GM23338 (cell line): ENCODE results near the gene NOSTRIN. TPM values are rescaled to one million over a fixed set of nuclear protein-coding genes. Genes with fewer than 3 reads are reported as not detected.

Experiments
- ATAC-seq: fragments of 200-7000 bp; cut with Tn5 transposase; 3 replicates; pipeline ENCODE4 v1.9.1; 2020
- DNase-seq: peaks from one replicate; pipeline ENCODE4 v3.0.0-alpha.2; 2015; ENCODE audit warnings: low spot score
- H2AFZ ChIP-seq: fragments of 200-600 bp; sonication (generic); 2 replicates; pipeline ENCODE4 v1.8.0; 2016; ENCODE audit warnings: antibody characterized with exemption, mild to moderate bottlenecking, moderate library complexity
- H3F3A ChIP-seq: fragments of 200-600 bp; sonication (generic); replicated peaks from 2 replicates; pipeline ENCODE4 v1.8.0; 2017; ENCODE audit warnings: antibody characterized with exemption, mixed run types, low read depth
- H3K27ac ChIP-seq: fragments of 200-600 bp; sonication (generic); 2 replicates; pipeline ENCODE4 v1.6.1; 2016; ENCODE audit warnings: low read depth
- H3K27me3 ChIP-seq: fragments of 200-600 bp; sonication (generic); 2 replicates; pipeline ENCODE4 v1.8.0; 2016; ENCODE audit warnings: mild to moderate bottlenecking, mixed run types, moderate library complexity; ENCODE audit not compliant: insufficient read depth
- H3K36me3 ChIP-seq: fragments of 200-600 bp; sonication (generic); 2 replicates; pipeline ENCODE4 v1.8.0; 2016; ENCODE audit warnings: mild to moderate bottlenecking; ENCODE audit not compliant: insufficient read depth
- H3K4me1 ChIP-seq: fragments of 200-600 bp; sonication (generic); 2 replicates; pipeline ENCODE4 v1.8.0; 2016; ENCODE audit warnings: mild to moderate bottlenecking, moderate library complexity; ENCODE audit not compliant: insufficient read depth
- H3K4me2 ChIP-seq: fragments of 200-600 bp; sonication (generic); 2 replicates; pipeline ENCODE4 v1.7.1; 2017; ENCODE audit warnings: mixed run types
- H3K4me3 ChIP-seq: fragments of 200-600 bp; sonication (generic); 2 replicates; pipeline ENCODE4 v1.6.1; 2016; ENCODE audit warnings: mixed run types
- H3K79me2 ChIP-seq: fragments of 200-600 bp; sonication (generic); replicated peaks from 2 replicates; pipeline ENCODE4 v1.8.0; 2017; ENCODE audit warnings: mild to moderate bottlenecking; ENCODE audit not compliant: insufficient read depth
- H3K9me2 ChIP-seq: fragments of 200-600 bp; sonication (generic); 2 replicates; pipeline ENCODE4 v1.8.0; 2017; ENCODE audit not compliant: insufficient read depth
- H4K20me1 ChIP-seq: fragments of 200-600 bp; sonication (generic); replicated peaks from 2 replicates; pipeline ENCODE4 v1.8.0; 2017; ENCODE audit warnings: mild to moderate bottlenecking; ENCODE audit not compliant: insufficient read depth
- H3K27ac Mint-ChIP-seq: 2 replicates; pipeline ENCODE4 v1.8.0; 2020; ENCODE audit warnings: inconsistent platforms, mild to moderate bottlenecking, moderate library complexity, mixed read lengths
- H3K27me3 Mint-ChIP-seq: 3 replicates; pipeline ENCODE4 v1.8.0; 2022; ENCODE audit warnings: low read depth, mild to moderate bottlenecking, moderate library complexity, mixed read lengths, inconsistent platforms; ENCODE audit not compliant: insufficient read depth, poor library complexity
- H3K36me3 Mint-ChIP-seq: 3 replicates; pipeline ENCODE4 v1.8.0; 2021; ENCODE audit warnings: low read depth, mild to moderate bottlenecking, inconsistent platforms, moderate library complexity, mixed read lengths
- H3K4me1 Mint-ChIP-seq: 3 replicates; pipeline ENCODE4 v1.8.0; 2020; ENCODE audit warnings: mild to moderate bottlenecking, inconsistent platforms, mixed read lengths
- H3K4me3 Mint-ChIP-seq: 3 replicates; pipeline ENCODE4 v1.8.0; 2021; ENCODE audit warnings: moderate library complexity, mild to moderate bottlenecking, inconsistent platforms, mixed read lengths
- H3K9me3 Mint-ChIP-seq: 3 replicates; pipeline ENCODE4 v1.8.0; 2020; ENCODE audit warnings: moderate library complexity, mild to moderate bottlenecking, inconsistent platforms, mixed read lengths
- CREB1 ChIP-seq: fragments of 250-450 bp; sonication (Bioruptor Pico); IDR thresholded peaks from 2 replicates; pipeline ENCODE4 v1.5.0; 2020; ENCODE audit warnings: low read depth, mild to moderate bottlenecking, moderate library complexity
- EZH2 ChIP-seq: fragments of 200-600 bp; sonication (generic); IDR thresholded peaks from one replicate; pipeline ENCODE4 v1.8.0; 2017; ENCODE audit warnings: antibody characterized with exemption, mild to moderate bottlenecking, low read depth; ENCODE audit not compliant: unreplicated experiment
- POLR2AphosphoS5 ChIP-seq: IDR thresholded peaks from 2 replicates; pipeline ENCODE4 v1.6.1; 2016; ENCODE audit warnings: antibody characterized with exemption, low read depth
- STAT1 ChIP-seq: IDR thresholded peaks from one replicate; pipeline ENCODE4 v1.6.1; 2016; ENCODE audit warnings: antibody characterized with exemption; ENCODE audit not compliant: unreplicated experiment
- ZNF114 ChIP-seq: fragments of 250-450 bp; sonication (Bioruptor Pico); IDR thresholded peaks from 2 replicates; pipeline ENCODE4 v1.5.0; 2020; ENCODE audit warnings: mild to moderate bottlenecking, moderate library complexity
- ZNF331 ChIP-seq: fragments of 250-450 bp; sonication (Bioruptor Pico); IDR thresholded peaks from 2 replicates; pipeline ENCODE4 v1.5.0; 2020; ENCODE audit warnings: low read depth, mild to moderate bottlenecking, moderate library complexity
- polyA plus RNA-seq: library from polyadenylated mRNA; unstranded; fragments of >200 nt; fragmentation: Nextera tagmentation; extraction: Ambion mirVana; gene quantifications from 2 replicates; pipeline ENCODE4 v1.2.1, GENCODE V29; 2016
- total RNA-seq: library from RNA; depleted of rRNA; stranded (reverse); fragments of >200 nt; shearing (Covaris generic); gene quantifications from 2 replicates; pipeline ENCODE4 v1.2.3, GENCODE V29; 2014
- TF ChIP-seq, protein P1 (sequence below), 2 experiments: fragments of 200-600 bp in 1 of 2; sonication (generic) in 1 of 2; conservative IDR thresholded peaks; 2 replicates each; pipeline versions ENCODE4 v1.5.1 to v1.6.1; 2016 to 2017; ENCODE audit warnings: antibody characterized with exemption in 2 of 2, low read depth in 2 of 2, mild to moderate bottlenecking in 2 of 2, moderate library complexity in 1 of 2
- TF ChIP-seq, protein P2 (sequence below): IDR thresholded peaks from one replicate; pipeline ENCODE4 v1.6.1; 2018; ENCODE audit warnings: antibody characterized with exemption; ENCODE audit not compliant: unreplicated experiment
- TF ChIP-seq, protein P3 (sequence below): fragments of 250-450 bp; sonication (Bioruptor Pico); IDR thresholded peaks from 2 replicates; pipeline ENCODE4 v1.5.0; 2020; ENCODE audit warnings: mild to moderate bottlenecking, moderate library complexity

Gene NOSTRIN
- total and polyA plus RNA-seq, 2 experiments from 2014 or later = 1.8 TPM; not detected in 1

DNA sequence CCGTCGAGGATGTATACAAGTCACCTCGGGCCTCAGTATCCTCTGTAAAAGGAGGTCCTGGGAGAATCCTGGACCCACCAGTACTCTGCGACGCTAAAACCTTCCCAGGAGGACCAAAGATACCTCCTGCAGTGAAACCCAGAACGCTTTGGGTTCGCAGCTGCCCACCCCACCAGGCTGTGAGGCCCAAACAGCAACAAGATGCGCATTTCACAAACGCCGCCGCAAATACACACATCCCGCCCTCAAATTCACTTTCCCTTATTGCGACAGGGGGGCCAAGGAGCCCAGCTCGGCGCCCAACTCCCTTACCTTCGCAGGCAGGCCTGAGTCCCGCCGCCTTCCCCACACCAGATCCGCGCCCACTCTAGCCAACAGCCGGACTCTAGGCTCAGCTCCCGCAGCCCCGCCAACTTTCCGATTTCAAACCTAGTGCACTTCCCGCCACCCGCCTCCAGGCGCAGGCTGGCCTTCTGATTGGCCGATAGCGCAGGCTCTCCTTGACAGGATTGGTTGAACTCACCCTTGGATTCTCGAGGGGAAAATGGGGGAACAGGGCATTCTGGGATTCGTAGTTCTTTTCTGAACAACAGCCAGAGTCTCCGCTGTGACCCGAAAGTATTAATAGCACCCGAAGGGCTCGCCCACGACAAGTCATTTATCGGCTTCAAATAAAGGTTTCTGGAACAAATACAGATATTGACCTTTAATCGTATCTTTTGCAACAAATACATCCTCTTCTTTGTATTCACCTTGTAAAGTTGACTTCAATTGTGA, 87.8 kb downstream of the NOSTRIN start, which contains the start of gene SPC25 (continued):
- TF ChIP-seq POLR2AphosphoS5 = peak; percentile 89
- TF ChIP-seq ZNF114 (CRISPR knock-in tag) = no peak
- TF ChIP-seq, protein P1, sequence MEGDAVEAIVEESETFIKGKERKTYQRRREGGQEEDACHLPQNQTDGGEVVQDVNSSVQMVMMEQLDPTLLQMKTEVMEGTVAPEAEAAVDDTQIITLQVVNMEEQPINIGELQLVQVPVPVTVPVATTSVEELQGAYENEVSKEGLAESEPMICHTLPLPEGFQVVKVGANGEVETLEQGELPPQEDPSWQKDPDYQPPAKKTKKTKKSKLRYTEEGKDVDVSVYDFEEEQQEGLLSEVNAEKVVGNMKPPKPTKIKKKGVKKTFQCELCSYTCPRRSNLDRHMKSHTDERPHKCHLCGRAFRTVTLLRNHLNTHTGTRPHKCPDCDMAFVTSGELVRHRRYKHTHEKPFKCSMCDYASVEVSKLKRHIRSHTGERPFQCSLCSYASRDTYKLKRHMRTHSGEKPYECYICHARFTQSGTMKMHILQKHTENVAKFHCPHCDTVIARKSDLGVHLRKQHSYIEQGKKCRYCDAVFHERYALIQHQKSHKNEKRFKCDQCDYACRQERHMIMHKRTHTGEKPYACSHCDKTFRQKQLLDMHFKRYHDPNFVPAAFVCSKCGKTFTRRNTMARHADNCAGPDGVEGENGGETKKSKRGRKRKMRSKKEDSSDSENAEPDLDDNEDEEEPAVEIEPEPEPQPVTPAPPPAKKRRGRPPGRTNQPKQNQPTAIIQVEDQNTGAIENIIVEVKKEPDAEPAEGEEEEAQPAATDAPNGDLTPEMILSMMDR (conservative IDR thresholded peaks at IDR 0.05; ENCODE audit: low read depth in 2 of 2) = no peak

DNA sequence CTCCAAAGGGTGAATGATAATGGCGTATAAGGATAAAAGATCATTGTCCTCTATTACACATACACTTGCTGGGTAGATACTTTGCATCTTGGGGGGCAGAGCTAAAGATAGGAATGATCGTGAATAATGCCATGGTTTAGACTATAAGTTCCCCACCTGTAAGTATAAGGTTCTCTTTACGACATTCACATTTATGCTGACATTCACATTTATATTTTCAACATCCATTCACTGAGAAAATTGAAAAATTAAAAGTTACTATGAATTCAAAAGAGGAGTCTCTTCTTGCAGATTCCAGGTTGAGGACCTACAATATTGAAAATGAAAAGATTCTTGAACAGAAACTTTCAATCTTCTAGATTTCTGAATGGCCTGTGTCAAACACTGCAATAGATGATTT, 89.9 kb downstream of the NOSTRIN start:
- Histone ChIP-seq H3K9me2 (no peaks in the 10 kb centered on the region), H3K27me3 (no peaks in the 10 kb centered on the region), H3K4me1 (peaks cover 6% of the 10 kb centered on the region; the same call in 1 of the 2 replicates), H3K4me3 (no peak overlapping the region), H3K27ac (no peak overlapping the region), H2AFZ (no peak overlapping the region), H3K4me2 (no peak overlapping the region), H4K20me1 (no peaks in the 10 kb centered on the region), H3K79me2 (peaks cover 8% of the 10 kb centered on the region), H3F3A (no peaks in the 10 kb centered on the region), H3K36me3 (no peaks in the 10 kb centered on the region)
- Mint-ChIP-seq H3K36me3 (peaks cover 11% of the 10 kb centered on the region), H3K27ac (no peak overlapping the region), H3K27me3 (peaks cover 2% of the 10 kb centered on the region), H3K4me3 (no peak overlapping the region), H3K4me1 (peaks cover 2% of the 10 kb centered on the region; the same call in 1 of the 3 replicates), H3K9me3 (no peaks in the 10 kb centered on the region)
- ATAC-seq (no peak), DNase-seq (no peak)
- TF ChIP-seq, protein P2, sequence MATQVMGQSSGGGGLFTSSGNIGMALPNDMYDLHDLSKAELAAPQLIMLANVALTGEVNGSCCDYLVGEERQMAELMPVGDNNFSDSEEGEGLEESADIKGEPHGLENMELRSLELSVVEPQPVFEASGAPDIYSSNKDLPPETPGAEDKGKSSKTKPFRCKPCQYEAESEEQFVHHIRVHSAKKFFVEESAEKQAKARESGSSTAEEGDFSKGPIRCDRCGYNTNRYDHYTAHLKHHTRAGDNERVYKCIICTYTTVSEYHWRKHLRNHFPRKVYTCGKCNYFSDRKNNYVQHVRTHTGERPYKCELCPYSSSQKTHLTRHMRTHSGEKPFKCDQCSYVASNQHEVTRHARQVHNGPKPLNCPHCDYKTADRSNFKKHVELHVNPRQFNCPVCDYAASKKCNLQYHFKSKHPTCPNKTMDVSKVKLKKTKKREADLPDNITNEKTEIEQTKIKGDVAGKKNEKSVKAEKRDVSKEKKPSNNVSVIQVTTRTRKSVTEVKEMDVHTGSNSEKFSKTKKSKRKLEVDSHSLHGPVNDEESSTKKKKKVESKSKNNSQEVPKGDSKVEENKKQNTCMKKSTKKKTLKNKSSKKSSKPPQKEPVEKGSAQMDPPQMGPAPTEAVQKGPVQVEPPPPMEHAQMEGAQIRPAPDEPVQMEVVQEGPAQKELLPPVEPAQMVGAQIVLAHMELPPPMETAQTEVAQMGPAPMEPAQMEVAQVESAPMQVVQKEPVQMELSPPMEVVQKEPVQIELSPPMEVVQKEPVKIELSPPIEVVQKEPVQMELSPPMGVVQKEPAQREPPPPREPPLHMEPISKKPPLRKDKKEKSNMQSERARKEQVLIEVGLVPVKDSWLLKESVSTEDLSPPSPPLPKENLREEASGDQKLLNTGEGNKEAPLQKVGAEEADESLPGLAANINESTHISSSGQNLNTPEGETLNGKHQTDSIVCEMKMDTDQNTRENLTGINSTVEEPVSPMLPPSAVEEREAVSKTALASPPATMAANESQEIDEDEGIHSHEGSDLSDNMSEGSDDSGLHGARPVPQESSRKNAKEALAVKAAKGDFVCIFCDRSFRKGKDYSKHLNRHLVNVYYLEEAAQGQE = no peak
- TF ChIP-seq POLR2AphosphoS5 (no peak), ZNF331 (CRISPR knock-in tag) (no peak), ZNF114 (CRISPR knock-in tag) (no peak), STAT1 (no peak), CREB1 (CRISPR knock-in tag) (no peak), EZH2 (no peak)
- TF ChIP-seq, protein P1 (conservative IDR thresholded peaks at IDR 0.05; ENCODE audit: low read depth in 2 of 2) = no peak
- TF ChIP-seq, protein P3, sequence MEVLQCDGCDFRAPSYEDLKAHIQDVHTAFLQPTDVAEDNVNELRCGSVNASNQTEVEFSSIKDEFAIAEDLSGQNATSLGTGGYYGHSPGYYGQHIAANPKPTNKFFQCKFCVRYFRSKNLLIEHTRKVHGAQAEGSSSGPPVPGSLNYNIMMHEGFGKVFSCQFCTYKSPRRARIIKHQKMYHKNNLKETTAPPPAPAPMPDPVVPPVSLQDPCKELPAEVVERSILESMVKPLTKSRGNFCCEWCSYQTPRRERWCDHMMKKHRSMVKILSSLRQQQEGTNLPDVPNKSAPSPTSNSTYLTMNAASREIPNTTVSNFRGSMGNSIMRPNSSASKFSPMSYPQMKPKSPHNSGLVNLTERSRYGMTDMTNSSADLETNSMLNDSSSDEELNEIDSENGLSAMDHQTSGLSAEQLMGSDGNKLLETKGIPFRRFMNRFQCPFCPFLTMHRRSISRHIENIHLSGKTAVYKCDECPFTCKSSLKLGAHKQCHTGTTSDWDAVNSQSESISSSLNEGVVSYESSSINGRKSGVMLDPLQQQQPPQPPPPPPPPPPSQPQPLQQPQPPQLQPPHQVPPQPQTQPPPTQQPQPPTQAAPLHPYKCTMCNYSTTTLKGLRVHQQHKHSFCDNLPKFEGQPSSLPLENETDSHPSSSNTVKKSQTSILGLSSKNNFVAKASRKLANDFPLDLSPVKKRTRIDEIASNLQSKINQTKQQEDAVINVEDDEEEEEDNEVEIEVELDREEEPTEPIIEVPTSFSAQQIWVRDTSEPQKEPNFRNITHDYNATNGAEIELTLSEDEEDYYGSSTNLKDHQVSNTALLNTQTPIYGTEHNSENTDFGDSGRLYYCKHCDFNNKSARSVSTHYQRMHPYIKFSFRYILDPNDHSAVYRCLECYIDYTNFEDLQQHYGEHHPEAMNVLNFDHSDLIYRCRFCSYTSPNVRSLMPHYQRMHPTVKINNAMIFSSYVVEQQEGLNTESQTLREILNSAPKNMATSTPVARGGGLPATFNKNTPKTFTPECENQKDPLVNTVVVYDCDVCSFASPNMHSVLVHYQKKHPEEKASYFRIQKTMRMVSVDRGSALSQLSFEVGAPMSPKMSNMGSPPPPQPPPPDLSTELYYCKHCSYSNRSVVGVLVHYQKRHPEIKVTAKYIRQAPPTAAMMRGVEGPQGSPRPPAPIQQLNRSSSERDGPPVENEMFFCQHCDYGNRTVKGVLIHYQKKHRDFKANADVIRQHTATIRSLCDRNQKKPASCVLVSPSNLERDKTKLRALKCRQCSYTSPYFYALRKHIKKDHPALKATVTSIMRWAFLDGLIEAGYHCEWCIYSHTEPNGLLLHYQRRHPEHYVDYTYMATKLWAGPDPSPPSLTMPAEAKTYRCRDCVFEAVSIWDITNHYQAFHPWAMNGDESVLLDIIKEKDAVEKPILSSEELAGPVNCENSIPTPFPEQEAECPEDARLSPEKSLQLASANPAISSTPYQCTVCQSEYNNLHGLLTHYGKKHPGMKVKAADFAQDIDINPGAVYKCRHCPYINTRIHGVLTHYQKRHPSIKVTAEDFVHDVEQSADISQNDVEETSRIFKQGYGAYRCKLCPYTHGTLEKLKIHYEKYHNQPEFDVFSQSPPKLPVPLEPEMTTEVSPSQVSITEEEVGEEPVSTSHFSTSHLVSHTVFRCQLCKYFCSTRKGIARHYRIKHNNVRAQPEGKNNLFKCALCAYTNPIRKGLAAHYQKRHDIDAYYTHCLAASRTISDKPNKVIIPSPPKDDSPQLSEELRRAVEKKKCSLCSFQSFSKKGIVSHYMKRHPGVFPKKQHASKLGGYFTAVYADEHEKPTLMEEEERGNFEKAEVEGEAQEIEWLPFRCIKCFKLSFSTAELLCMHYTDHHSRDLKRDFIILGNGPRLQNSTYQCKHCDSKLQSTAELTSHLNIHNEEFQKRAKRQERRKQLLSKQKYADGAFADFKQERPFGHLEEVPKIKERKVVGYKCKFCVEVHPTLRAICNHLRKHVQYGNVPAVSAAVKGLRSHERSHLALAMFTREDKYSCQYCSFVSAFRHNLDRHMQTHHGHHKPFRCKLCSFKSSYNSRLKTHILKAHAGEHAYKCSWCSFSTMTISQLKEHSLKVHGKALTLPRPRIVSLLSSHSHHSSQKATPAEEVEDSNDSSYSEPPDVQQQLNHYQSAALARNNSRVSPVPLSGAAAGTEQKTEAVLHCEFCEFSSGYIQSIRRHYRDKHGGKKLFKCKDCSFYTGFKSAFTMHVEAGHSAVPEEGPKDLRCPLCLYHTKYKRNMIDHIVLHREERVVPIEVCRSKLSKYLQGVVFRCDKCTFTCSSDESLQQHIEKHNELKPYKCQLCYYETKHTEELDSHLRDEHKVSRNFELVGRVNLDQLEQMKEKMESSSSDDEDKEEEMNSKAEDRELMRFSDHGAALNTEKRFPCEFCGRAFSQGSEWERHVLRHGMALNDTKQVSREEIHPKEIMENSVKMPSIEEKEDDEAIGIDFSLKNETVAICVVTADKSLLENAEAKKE (CRISPR knock-in tag) = no peak
